ENCODE measurements around the gene HS6ST3.

Gene HS6ST3

GRCh38 chr13:96678801-96679200 is 588.9 kb downstream of the HS6ST3 start:
- DNase-seq: no peak

- DNase-seq: no peak
Observed at GRCh38 chr13:96680898-96681297, 591.0 kb downstream of the HS6ST3 start.

- no peak for DNase-seq
Observed at GRCh38 chr13:96681766-96682165, 591.9 kb downstream of the HS6ST3 start.

- DNase-seq: no peak
Observed at GRCh38 chr13:96684469-96684868, 594.6 kb downstream of the HS6ST3 start.

GRCh38 chr13:96684907-96685306 is 595.0 kb downstream of the HS6ST3 start:
- no peak for DNase-seq

- no peak for DNase-seq
Observed at GRCh38 chr13:96686286-96686685, 596.4 kb downstream of the HS6ST3 start.

- DNase-seq: no peak
Observed at GRCh38 chr13:96687191-96687590, 597.3 kb downstream of the HS6ST3 start.

GRCh38 chr13:96690998-96691397 is 601.1 kb downstream of the HS6ST3 start:
- DNase-seq: no peak

GRCh38 chr13:96696389-96696900 is 606.5 kb downstream of the HS6ST3 start:
- DNase-seq: no peak

GRCh38 chr13:96700657-96701056 is 610.8 kb downstream of the HS6ST3 start:
- no peak for DNase-seq

GRCh38 chr13:96707146-96707545 is 617.2 kb downstream of the HS6ST3 start:
- DNase-seq: no peak

GRCh38 chr13:96710166-96710862 is 620.4 kb downstream of the HS6ST3 start:
- DNase-seq: no peak

GRCh38 chr13:96720446-96720845 is 630.5 kb downstream of the HS6ST3 start:
- DNase-seq: no peak

- no peak for DNase-seq
Observed at GRCh38 chr13:96726651-96727050, 636.7 kb downstream of the HS6ST3 start.

- no peak for DNase-seq
Observed at GRCh38 chr13:96728463-96728862, 638.6 kb downstream of the HS6ST3 start.

GRCh38 chr13:96730676-96731075 is 640.8 kb downstream of the HS6ST3 start:
- no peak for DNase-seq

GRCh38 chr13:96734499-96734898 is 644.6 kb downstream of the HS6ST3 start:
- DNase-seq: no peak

GRCh38 chr13:96741779-96742178 is 651.9 kb downstream of the HS6ST3 start:
- no peak for DNase-seq

- no peak for DNase-seq
Observed at GRCh38 chr13:96743296-96744089, 653.6 kb downstream of the HS6ST3 start.

- no peak for DNase-seq
Observed at GRCh38 chr13:96744367-96745331, 654.7 kb downstream of the HS6ST3 start.

GRCh38 chr13:96746886-96747285 is 657.0 kb downstream of the HS6ST3 start:
- DNase-seq: no peak

- DNase-seq: no peak
Observed at GRCh38 chr13:96749825-96750224, 659.9 kb downstream of the HS6ST3 start.

- no peak for DNase-seq
Observed at GRCh38 chr13:96751089-96751488, 661.2 kb downstream of the HS6ST3 start.

Measured in NCI-H510A treated with DMSO at 0.1 percent for 48 hours (cell line).